GM21786 (cell line): ENCODE data around the gene FANK1.

Experiments used
- ATAC-seq: cut with Tn5 transposase; IDR thresholded peaks from one replicate; pipeline ENCODE4 v1.9.1; 2021; ENCODE audit not compliant: unreplicated experiment

The FANK1 gene

DNA sequence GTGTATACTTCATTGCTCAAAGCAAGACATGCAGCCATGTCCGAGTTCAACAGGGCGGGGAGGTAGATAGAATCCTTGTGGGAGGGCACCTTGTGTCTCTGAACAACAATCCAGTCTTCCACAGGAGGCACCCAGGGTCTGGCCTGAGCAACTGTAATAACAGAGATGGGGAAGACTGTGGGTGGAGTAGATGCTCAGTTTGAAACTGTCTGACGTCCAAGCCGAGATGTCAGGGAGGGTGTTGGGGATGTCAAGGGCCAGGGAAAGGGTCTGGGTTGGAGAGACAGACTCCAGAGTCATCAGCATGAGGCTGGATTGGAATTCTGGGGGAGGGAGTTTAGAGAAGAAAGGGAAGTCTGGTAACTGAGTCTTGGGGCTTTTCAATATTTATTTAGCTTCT lies 88.0 kb downstream of the FANK1 start:
- ATAC-seq, result no peak

- no peak for ATAC-seq
These were observed 88.6 kb downstream of the FANK1 start for GRCh38 chr10:125984865-125985495.

DNA sequence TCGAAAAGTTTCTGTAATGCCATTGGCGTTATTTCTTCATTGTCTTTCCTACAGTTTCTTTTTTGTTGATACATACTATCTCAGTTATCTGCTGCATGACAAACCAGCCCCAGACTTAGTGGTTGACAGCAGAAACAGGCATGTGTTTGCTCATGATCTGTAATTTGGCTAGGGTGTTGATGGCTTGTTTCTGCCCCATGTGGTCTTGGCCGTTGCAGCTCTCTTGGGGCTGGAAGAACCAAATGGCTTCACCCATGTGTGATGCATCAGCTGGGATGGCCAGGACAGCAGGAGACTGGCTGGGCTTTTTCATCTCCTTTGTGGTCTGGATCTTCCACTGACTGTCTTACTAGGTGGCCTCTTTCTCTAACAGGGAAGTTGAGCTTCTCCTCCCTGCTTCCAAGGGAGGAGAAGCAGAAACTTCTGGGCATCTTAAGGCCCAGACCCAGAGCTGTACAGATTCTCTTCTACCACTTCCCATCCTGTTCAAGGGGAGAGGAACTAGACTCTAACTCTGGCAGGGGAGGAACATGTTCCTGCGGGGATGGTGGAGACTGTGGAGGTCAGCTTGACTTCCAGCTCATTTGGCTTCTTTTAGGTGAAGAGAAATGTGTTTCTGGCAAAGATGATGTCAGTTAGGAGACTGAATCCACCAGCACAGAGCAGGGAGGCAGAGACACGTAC lies 89.3 kb downstream of the FANK1 start:
- ATAC-seq, result no peak

DNA sequence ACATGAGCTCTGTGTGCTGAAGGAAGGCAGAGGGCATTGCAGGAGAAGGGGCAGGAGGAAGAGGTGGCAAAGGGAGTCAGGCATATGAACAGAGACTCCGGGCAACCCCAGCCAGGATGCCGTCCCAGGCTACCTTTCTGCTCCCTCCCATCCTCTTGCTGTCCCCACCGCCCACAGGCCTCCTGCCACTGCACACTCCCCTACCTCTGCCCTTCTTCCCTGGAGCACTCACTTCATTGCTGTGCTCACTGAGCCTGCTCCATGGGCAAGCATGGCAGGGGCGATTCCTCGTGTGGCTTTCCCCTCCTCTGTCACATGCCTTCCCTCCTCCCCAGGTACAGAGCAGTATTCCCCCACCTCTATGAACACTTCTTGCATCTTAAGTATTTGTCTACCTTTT lies 93.4 kb downstream of the FANK1 start:
- ATAC-seq, result no peak

DNA sequence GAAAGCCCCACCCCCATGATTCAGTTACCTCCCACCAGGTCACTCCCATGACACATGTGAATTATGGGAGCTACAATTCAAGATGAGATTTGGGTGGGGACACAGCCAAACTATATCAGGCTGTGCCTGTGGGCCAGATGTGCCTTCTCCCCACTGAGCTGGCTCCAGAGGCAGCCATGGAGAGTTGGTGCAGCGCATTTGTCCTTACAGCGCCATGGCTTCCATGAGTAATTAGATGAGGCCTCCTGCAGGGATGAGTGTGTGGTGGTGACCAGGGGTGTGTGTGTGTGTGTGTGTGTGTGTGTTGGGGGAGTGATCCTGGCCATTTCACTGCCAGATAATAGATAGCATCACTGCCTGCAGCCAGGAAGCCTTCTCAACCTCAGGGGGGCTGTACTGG lies 94.6 kb downstream of the FANK1 start:
- ATAC-seq, result no peak

GRCh38 chr10:125991392-125991791 lies 95.0 kb downstream of the FANK1 start:
- no peak for ATAC-seq

DNA sequence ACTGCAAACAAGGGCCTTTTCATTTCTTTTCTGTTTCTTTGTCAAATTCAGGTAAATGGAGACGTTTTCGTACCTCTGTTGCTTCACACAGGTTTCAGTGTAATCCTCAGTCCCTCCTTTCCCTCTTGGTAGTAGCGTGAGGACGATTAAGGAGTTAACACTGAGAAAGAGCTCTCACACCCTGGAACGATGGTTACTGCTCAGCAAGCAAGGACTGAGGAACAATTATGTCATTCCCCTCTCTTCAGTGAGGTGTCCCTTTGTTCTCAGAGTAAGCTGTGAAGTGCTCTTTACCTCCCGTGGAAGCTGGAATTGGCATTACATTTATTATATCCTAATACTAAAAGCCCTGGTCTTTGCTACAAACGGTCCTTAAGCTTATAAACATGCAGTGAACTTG lies 95.9 kb downstream of the FANK1 start:
- ATAC-seq, result no peak

DNA sequence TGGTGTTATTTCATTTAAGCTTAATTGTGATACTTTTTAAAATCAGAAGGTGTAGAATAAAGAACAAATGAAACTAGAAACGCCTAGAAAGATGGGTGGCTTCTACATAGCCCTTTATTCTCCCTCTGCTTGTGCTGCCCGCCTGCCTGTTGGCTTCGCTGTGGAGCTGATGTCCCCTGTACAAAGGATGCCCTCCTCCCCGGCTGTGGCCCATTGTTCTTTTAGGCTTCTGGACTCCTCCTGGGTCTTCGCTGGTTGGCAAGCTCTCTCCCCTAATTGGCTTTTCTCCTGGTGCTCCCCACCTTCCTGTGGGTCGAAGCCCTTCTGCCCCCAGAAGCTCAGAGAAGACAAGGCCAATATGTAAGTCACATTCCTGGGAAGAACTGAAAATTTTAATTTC lies 98.2 kb downstream of the FANK1 start:
- ATAC-seq, result no peak

GRCh38 chr10:125995726-125996304 lies 99.5 kb downstream of the FANK1 start:
- no peak for ATAC-seq

GRCh38 chr10:125997586-125997985 lies 101.2 kb downstream of the FANK1 start:
- no peak for ATAC-seq

GRCh38 chr10:125999694-126000093 lies 103.3 kb downstream of the FANK1 start:
- ATAC-seq, result no peak

- no peak for ATAC-seq
These were observed 105.2 kb downstream of the FANK1 start for GRCh38 chr10:126001576-126001975.

DNA sequence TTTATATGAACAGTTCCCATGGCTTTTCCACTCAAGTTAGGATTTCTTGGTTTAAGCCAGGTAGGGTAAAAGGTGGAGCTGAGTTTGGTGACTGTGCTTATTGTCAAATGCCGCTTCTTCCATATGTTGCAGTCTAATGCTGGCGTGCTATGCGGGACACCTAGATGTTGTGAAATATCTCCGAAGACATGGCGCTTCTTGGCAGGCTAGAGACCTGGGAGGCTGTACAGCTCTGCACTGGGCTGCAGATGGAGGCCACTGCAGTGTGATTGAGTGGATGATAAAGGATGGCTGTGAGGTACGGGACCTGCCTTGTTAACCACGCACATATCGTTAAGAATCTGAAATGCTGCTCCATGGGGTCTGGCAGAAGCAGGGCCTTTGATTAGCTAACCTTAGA lies 108.4 kb downstream of the FANK1 start:
- no peak for ATAC-seq

DNA sequence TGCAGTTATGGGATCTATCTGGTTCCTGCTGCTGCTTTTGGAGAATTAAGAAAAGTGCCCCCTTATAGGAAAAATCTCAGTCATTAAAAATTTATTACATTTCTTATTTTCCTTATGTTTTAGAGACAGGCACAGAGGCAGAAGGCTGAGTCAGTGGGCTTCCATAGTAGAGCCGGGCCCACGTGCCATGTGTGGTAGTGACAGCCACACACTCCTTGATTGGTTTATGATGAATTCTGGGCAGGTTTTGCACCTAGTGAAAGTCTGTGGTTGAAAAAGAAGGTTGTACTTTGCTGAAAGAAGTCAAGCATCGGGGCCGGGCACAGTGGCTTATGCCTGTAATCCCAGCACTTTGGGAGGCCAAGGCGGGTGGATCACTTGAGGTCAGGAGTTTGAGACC lies 109.9 kb downstream of the FANK1 start:
- ATAC-seq, result no peak

- no peak for ATAC-seq
These were observed 110.5 kb downstream of the FANK1 start for GRCh38 chr10:126006906-126007305.

- ATAC-seq, result no peak
These were observed 113.3 kb downstream of the FANK1 start for GRCh38 chr10:126009650-126010049.

- no peak for ATAC-seq
These were observed 115.6 kb downstream of the FANK1 start for GRCh38 chr10:126011995-126012394.

DNA sequence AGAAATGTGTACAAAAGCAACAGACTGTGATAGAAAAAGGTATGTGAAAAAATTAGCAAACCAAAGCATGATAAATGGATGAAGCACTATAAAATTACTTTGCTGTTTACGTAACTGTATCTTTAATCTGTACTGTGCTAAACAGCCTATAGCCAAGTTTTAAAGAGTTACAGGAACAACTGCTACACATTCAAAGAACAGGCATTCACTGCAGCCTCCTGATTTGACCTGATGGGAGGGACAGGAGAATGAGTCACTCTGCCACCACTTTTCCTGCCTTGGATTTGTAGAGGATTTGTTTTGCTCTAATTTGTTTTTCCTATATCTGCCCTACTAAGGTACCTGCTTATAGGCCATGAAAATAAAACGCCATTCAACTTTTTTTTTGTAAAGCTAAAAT lies 116.1 kb downstream of the FANK1 start:
- no peak for ATAC-seq

DNA sequence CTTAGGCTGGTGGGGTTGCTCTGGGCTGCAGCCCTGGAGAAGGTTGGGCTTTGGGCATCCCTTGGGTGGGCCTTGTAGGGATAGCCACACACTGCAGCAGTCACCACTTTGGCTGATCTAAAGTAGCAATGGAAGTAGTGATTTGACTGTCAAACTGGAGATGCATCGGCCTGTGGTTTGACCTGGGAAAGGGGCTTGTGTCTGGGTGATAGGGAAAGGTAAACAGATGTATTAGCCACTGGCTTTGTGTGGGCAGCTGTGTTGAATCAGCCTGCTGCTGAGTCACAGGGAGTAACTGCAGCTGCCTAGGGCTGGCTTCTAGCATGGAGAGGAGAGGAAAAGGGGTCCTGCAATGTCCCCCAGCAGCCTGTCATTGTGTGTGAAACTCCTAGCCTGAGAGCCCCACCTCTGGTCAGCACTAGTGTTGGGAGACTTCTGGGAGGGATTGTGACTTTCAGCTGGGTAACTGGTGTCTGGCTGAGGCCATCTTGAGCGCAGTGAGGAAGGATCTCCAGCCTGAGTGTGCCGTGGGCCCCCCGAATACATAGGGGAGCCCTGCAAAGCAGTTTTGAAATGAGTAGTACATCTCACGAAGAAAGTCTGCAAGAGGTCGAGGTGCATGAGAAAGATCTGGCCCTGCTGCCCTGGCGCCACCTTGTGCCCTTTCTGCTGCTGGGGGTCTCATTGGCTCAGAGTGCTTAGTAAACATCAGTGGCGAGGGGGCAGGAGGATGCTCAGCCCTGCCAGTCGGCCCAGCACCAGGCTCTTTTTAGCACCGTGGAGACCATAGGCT lies 117.3 kb downstream of the FANK1 start:
- no peak for ATAC-seq

- no peak for ATAC-seq
These were observed 117.9 kb downstream of the FANK1 start for GRCh38 chr10:126014309-126014708.

- no peak for ATAC-seq
These were observed 119.0 kb downstream of the FANK1 start for GRCh38 chr10:126015413-126015812.
